VCaP (cell line): ENCODE results near the gene TACR2.

Source experiments
- H3K27ac ChIP-seq: fragments of 450-650 bp; 2 replicates; pipeline ENCODE4 v1.5.1; 2017
- TF ChIP-seq, protein P1 (sequence below): fragments of 450-650 bp; conservative IDR thresholded peaks from 2 replicates; pipeline ENCODE4 v1.5.1; 2017; ENCODE audit warnings: mild to moderate bottlenecking, moderate library complexity

Gene TACR2

GRCh38 chr10:69425041-69425440, 8.3 kb upstream of the TACR2 start:
- TF ChIP-seq, protein P1, sequence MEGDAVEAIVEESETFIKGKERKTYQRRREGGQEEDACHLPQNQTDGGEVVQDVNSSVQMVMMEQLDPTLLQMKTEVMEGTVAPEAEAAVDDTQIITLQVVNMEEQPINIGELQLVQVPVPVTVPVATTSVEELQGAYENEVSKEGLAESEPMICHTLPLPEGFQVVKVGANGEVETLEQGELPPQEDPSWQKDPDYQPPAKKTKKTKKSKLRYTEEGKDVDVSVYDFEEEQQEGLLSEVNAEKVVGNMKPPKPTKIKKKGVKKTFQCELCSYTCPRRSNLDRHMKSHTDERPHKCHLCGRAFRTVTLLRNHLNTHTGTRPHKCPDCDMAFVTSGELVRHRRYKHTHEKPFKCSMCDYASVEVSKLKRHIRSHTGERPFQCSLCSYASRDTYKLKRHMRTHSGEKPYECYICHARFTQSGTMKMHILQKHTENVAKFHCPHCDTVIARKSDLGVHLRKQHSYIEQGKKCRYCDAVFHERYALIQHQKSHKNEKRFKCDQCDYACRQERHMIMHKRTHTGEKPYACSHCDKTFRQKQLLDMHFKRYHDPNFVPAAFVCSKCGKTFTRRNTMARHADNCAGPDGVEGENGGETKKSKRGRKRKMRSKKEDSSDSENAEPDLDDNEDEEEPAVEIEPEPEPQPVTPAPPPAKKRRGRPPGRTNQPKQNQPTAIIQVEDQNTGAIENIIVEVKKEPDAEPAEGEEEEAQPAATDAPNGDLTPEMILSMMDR = no peak
- H3K27ac ChIP-seq = peak overlapping the region; percentile 45; the same call in 1 of the 2 replicates

- TF ChIP-seq, protein P1 = no peak
- H3K27ac ChIP-seq = no peak overlapping the region
Observed at GRCh38 chr10:69422676-69423075, 6.0 kb upstream of the TACR2 start.

DNA sequence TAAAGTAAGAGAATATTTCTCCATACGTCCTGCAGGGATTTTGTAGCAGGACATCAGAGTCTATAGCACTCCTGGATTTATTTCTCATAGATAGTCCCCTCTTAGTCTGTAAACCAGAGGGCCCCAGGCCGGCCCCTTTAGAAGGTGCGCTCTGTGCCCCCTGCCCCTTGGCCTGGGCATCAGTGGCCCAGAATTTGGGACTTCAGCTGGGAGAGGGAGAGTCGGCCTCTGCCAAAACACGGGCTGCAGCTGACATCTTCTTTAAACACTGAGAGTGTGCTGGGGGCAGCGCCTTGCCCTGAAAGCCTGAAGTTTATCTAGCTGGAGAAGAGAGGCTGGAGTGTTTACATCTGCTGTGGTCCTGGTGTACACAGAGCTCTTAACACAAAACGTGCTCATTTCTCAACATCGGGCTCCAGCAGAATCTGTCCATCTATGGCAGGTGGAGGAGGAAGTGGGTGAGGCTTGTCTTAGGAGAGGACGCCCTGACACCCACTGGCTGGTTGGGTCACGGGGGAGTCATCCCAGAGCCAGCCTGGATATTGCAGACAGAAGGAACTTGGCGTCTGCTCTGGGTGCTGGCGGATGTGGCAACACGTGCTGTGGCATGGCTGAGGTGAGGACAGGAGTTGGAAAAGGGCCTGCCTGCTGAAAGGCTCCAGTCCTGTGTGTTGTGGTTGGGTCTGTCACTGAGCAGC, 5.0 kb upstream of the TACR2 start:
- TF ChIP-seq, protein P1 = no peak
- H3K27ac ChIP-seq = no peak overlapping the region

DNA sequence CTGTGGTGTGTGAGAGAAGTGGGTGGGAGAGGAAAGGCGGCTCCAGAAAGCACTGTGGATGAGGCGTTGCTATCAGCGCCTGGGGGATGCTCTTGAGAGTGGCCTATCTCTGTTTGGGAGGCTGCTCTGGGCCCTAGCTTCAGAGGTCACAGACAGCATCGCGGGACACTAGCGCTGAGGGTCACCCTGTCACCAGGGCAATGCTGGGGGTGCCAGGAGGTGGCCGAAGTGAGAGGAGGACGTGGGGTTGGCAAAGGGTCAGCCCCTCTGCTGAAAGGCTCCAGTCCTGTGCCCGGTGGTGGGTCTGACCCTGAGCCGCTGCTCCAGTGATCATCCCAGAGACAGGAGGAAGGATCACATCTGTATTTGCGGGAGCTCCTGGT, 3.0 kb upstream of the TACR2 start:
- TF ChIP-seq, protein P1 = no peak
- H3K27ac ChIP-seq = no peak overlapping the region

DNA sequence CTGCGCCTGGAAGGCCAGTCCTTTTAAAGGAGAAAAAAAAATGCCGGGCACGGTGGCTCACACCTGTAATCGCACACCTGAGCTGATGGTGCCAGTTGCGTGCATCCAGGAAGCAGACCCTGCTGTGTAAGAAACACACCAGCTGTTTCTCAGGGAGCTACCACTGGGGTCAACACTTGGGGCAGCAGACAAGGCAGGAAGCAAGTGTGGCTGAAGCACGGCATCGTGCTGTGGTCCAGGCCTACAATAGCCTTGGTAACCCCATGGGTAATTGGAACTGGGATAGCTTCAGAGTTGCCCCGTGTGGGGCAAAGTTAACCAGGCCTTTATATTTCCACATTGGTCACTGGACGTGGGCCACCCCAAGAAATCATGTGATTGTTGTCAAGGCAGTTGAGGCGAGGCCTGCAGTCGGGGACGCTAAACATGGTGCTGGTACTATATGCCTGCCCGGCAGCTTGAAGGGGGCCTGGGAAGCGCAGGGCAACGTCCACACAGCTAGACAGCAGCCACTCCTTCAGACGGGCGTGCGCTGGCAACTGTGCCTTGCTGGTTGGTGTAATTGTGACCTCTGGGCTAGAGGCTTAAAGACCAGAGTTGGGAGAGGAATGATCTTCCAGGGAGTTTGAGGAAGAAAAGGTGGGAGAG, 2.5 kb upstream of the TACR2 start:
- TF ChIP-seq, protein P1 = no peak

DNA sequence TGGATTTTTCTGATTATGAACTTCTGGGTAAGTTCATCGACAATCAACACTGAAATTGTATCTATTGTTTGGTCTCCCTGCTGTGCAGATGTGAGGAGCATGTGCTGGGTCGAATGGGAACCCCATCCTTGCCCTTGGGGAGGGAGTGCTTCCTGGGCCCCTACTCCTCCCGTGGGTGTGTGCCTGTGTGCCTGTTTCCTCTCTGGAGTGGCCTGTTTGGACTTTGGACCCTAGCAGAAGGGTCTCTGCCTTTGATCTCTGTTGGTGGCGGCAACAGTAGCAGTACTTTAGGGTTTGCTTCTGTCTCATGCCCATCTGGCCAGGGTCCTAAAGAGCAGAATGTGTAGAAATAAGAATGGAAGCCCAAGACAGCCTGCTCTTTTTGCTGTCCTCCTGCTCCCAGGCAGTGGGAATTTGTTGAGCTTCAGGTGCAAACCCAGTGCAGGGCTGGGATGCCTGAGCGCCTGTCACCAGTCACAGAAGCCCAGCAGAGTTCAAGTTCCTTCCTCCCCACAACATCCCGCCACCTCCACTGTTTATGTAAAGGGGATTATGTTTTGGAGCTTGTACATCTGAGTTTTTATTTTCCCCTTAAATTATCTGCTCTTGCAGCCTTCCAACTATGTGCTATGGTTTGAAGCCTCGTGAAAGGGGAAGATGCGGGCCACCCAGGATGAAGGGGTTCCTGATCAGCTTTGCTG, 1.5 kb upstream of the TACR2 start:
- TF ChIP-seq, protein P1 = no peak
- H3K27ac ChIP-seq = no peak overlapping the region

More for the DNA sequence above, 2.5 kb upstream of the TACR2 start:
- no peak overlapping the region for H3K27ac ChIP-seq

DNA sequence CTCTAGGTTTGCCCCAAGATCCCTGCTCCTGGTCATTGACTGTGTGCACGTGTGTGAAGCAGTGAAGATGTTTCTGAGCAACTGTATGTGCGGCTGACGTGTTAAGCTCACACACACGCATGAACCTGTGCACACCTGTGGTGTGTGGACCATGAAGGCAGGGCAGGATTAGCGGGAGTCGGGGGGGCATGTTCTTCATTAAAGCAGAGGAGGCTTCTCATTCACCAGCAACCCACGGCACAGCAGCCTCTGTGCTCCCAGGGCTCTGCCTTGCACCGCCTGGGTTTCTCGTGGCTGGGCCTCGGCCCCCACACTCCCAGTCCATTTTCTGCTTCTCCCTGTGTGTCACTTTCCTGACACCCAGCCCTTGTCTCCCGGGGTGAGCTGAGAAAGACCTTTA, 824 bp upstream of the TACR2 start:
- TF ChIP-seq, protein P1 = no peak
- H3K27ac ChIP-seq = no peak overlapping the region
